Endothelial cell of umbilical vein (primary cell): ENCODE data around the gene DNAJC22. TPM values are rescaled to one million over a fixed set of nuclear protein-coding genes. Genes with fewer than 3 reads are reported as not detected.

Experiments used
- BruUV-seq: library from RNA; stranded (reverse); fragments of 400-500 nt; replicated peaks from 2 replicates; lab custom pipeline; 2021; lab: Mats Ljungman, UMichigan
- CTCF ChIA-PET: fragments of 300-600, 350-600 bp; sonication (Branson Sonifier 250); formaldehyde crosslinking; loops from one replicate; lab custom pipeline; 2021; ENCODE audit warnings: antibody characterized with exemption, inconsistent platforms; lab: Charles Lee
- POLR2A ChIA-PET: fragments of 300-600, 350-600 bp; sonication (Branson Sonifier 250); formaldehyde crosslinking; loops from one replicate; lab custom pipeline; 2021; ENCODE audit warnings: antibody characterized with exemption, inconsistent platforms; lab: Charles Lee
- DNase-seq: peaks from one replicate; pipeline ENCODE4 v3.0.0-alpha.2; 2011; ENCODE audit warnings: low read depth, low spot score
- FAIRE-seq: peaks from 2 replicates; lab custom pipeline; 2011; peaks lifted over from hg19 to GRCh38; lab: Jason Lieb, UNC
- H2AFZ ChIP-seq: 2 replicates; pipeline ENCODE4 v1.6.0; 2012; ENCODE audit warnings: low read depth, low read length, control low read depth, inconsistent platforms
- H3K27ac ChIP-seq: 2 replicates; pipeline ENCODE4 v1.5.1; 2011; ENCODE audit warnings: low read depth, mild to moderate bottlenecking, control low read depth, low read length, moderate library complexity; ENCODE audit not compliant: insufficient read depth
- H3K27me3 ChIP-seq, 2 experiments: 2 replicates each; pipeline versions ENCODE4 v1.6.0 to v1.6.1; 2011; ENCODE audit warnings: low read length in 2 of 2, mixed read lengths in 1 of 2; ENCODE audit not compliant: control insufficient read depth in 2 of 2, insufficient read depth in 2 of 2
- H3K36me3 ChIP-seq, 2 experiments: 2 replicates in 1 of 2; 3 replicates in 1 of 2; pipeline ENCODE4 v1.5.1; 2011; ENCODE audit warnings: low read length in 2 of 2, mild to moderate bottlenecking in 1 of 2, moderate library complexity in 1 of 2; ENCODE audit not compliant: control insufficient read depth in 2 of 2, insufficient read depth in 2 of 2; ENCODE audit errors: extremely low read depth in 1 of 2
- H3K4me1 ChIP-seq: 3 replicates; pipeline ENCODE4 v1.5.1; 2011; ENCODE audit warnings: mild to moderate bottlenecking, low read length; ENCODE audit not compliant: control insufficient read depth, insufficient read depth; ENCODE audit errors: extremely low read depth
- H3K4me2 ChIP-seq: 2 replicates; pipeline ENCODE4 v1.6.1; 2011; ENCODE audit warnings: low read length, control low read depth, mixed read lengths; ENCODE audit not compliant: insufficient read depth
- H3K4me3 ChIP-seq, 3 experiments: fragments of 200-600 bp in 1 of 3; sonication (generic), shearing (Covaris generic) in 1 of 3; replicated peaks in 1 of 3; 2 replicates each; pipeline ENCODE4 v1.5.1; 2011 to 2016; ENCODE audit warnings: control low read depth in 3 of 3, low read length in 3 of 3, mild to moderate bottlenecking in 2 of 3, inconsistent platforms in 1 of 3, low read depth in 1 of 3, moderate library complexity in 1 of 3; ENCODE audit not compliant: insufficient read depth in 1 of 3
- H3K79me2 ChIP-seq: 2 replicates; pipeline ENCODE4 v1.6.0; 2012; ENCODE audit warnings: low read length, inconsistent platforms; ENCODE audit not compliant: control insufficient read depth, insufficient read depth
- H3K9ac ChIP-seq: replicated peaks from 2 replicates; pipeline ENCODE3; 2011; ENCODE audit warnings: low read length, control low read depth; ENCODE audit not compliant: insufficient read depth; ENCODE audit errors: extremely low read depth
- H3K9me1 ChIP-seq: replicated peaks from 3 replicates; pipeline ENCODE4 v1.6.0; 2011; ENCODE audit warnings: mild to moderate bottlenecking, low read length; ENCODE audit not compliant: control insufficient read depth, insufficient read depth; ENCODE audit errors: extremely low read depth
- H3K9me3 ChIP-seq: replicated peaks from 2 replicates; pipeline ENCODE4 v1.5.1; 2012; ENCODE audit warnings: low read length, inconsistent platforms; ENCODE audit not compliant: control insufficient read depth, insufficient read depth
- H4K20me1 ChIP-seq: replicated peaks from 2 replicates; pipeline ENCODE3; 2011; ENCODE audit warnings: mild to moderate bottlenecking, low read length; ENCODE audit not compliant: control insufficient read depth, insufficient read depth; ENCODE audit errors: extremely low read depth
- CTCF ChIP-seq, 2 donors: IDR thresholded peaks; 1 replicate in 1 of 2; 2 replicates in 1 of 2; pipeline ENCODE4 v1.5.1; 2011; ENCODE audit warnings: low read length in 2 of 2, mild to moderate bottlenecking in 2 of 2, moderate library complexity in 2 of 2, control low read depth in 1 of 2, inconsistent platforms in 1 of 2, low read depth in 1 of 2; ENCODE audit not compliant: insufficient read depth in 1 of 2; ENCODE audit errors: extremely low read depth in 1 of 2
- EZH2 ChIP-seq: IDR thresholded peaks from 2 replicates; pipeline ENCODE4 v1.6.1; 2012; ENCODE audit warnings: borderline replicate concordance, low read depth, mild to moderate bottlenecking, moderate library complexity, low read length, inconsistent platforms; ENCODE audit not compliant: severe bottlenecking
- FOS ChIP-seq: IDR thresholded peaks from 2 replicates; pipeline ENCODE4 v1.6.1; 2011; ENCODE audit warnings: mild to moderate bottlenecking, low read length, moderate library complexity, borderline replicate concordance; ENCODE audit not compliant: insufficient read depth
- GATA2 ChIP-seq: IDR thresholded peaks from 2 replicates; pipeline ENCODE4 v1.7.0; 2011; ENCODE audit warnings: low read depth, mild to moderate bottlenecking, moderate library complexity, mixed read lengths, low read length; ENCODE audit not compliant: insufficient read length, insufficient read depth
- JUN ChIP-seq: IDR thresholded peaks from 2 replicates; pipeline ENCODE4 v1.6.1; 2011; ENCODE audit warnings: borderline replicate concordance, low read depth; ENCODE audit not compliant: insufficient read length, insufficient read depth
- MYC ChIP-seq: IDR thresholded peaks from one replicate; pipeline ENCODE4 v1.6.1; 2011; ENCODE audit warnings: mild to moderate bottlenecking, low read depth, low read length
- POLR2A ChIP-seq: IDR thresholded peaks from 2 replicates; pipeline ENCODE4 v1.6.1; 2012; ENCODE audit warnings: low read depth, mild to moderate bottlenecking, control low read depth, low read length
- POLR2AphosphoS5 ChIP-seq: IDR thresholded peaks from 2 replicates; pipeline ENCODE4 v1.6.1; 2012; ENCODE audit warnings: low read depth, mild to moderate bottlenecking, control low read depth, low read length, moderate library complexity; ENCODE audit not compliant: insufficient read depth
- dilution Hi-C: fragments of 300-500 bp; cut with MboI; formaldehyde crosslinking; loops from one replicate; pipeline ENCODE4 v1.15.0; 2019; ENCODE audit warnings: low sequenced_read_pairs; ENCODE audit not compliant: extremely low pct_ligation_motif_present
- intact Hi-C: fragments of 100-400 bp; cut with micrococcal nuclease; formaldehyde crosslinking; loops from one replicate; pipeline ENCODE4 v1.10.0; 2022
- polyA plus RNA-seq, 4 experiments: library from polyadenylated mRNA; depleted of rRNA in 3 of 4; stranded (reverse) in 3 of 4; unstranded in 1 of 4; fragments of >200 nt; gene quantifications; 2 replicates each; pipeline versions ENCODE4 v1.2.1 to v1.2.3, GENCODE V29; 2011 to 2012; ENCODE audit warnings: missing spikeins in 1 of 4
- total RNA-seq: library from RNA; stranded (reverse); gene quantifications from 2 replicates; pipeline ENCODE4 v1.2.3, GENCODE V29; 2021
- TF ChIP-seq, protein P1 (sequence below): IDR thresholded peaks from 2 replicates; pipeline ENCODE4 v1.6.1; 2011; ENCODE audit not compliant: insufficient read depth, insufficient read length

Gene DNAJC22
- total and polyA plus RNA-seq, 2 donors (not counting 3 experiments of a cell fraction or from before 2014, with no cell fraction given) = 1.3 to 1.4 TPM

- POLR2A ChIA-PET = no interaction called here
- intact Hi-C loops (no loop called here), dilution Hi-C loops (no loop called here)
- H3K4me3 ChIP-seq = no peak overlapping the region
- no peak overlapping the region for H3K9ac ChIP-seq
- no peaks in the 10 kb centered on the region for H3K27me3 ChIP-seq
- no peaks in the 10 kb centered on the region for H4K20me1 ChIP-seq
- no peaks in the 10 kb centered on the region for H3K9me1 ChIP-seq
- peaks cover 4 to 6% of the 10 kb centered on the region in 2 experiments for H3K36me3 ChIP-seq
- FAIRE-seq (no peak), DNase-seq (no peak)
- H3K79me2 ChIP-seq = peaks cover 11% of the 10 kb centered on the region
- H3K4me2 ChIP-seq = no peak overlapping the region
- CTCF ChIA-PET = interaction anchor here (1.1 to 4.9 kb wide), 2 partner anchors 21 to 37 kb away, joined by 3 to 43 read pairs; partner anchors contain the start of gene DNAJC22
- H3K9me3 ChIP-seq = no peaks in the 10 kb centered on the region
- H3K27ac ChIP-seq = no peak overlapping the region
- no peak overlapping the region for H2AFZ ChIP-seq
- no TSS peak for BruUV-seq
- TF ChIP-seq POLR2AphosphoS5 (no peak), CTCF (IDR thresholded peaks at IDR 0.05; ENCODE audit: extremely low read depth in 1 of 2, insufficient read depth in 1 of 2, low read depth in 1 of 2, low read length in 2 of 2) (no peak), MYC (no peak), FOS (no peak)
- TF ChIP-seq, protein P1, sequence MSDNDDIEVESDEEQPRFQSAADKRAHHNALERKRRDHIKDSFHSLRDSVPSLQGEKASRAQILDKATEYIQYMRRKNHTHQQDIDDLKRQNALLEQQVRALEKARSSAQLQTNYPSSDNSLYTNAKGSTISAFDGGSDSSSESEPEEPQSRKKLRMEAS = no peak
- peaks cover 12% of the 10 kb centered on the region for H3K4me1 ChIP-seq
These were observed 21.1 kb upstream of the DNAJC22 start for GRCh38 chr12:49325606-49326005.

- DNase-seq (no peak), FAIRE-seq (no peak)
- dilution Hi-C loops = no loop called here
- TF ChIP-seq FOS = no peak
- TF ChIP-seq MYC = no peak
- TF ChIP-seq, protein P1 = no peak
- no peak for TF ChIP-seq GATA2
- TF ChIP-seq JUN = no peak
- no peak for TF ChIP-seq CTCF (IDR thresholded peaks at IDR 0.05; ENCODE audit: extremely low read depth in 1 of 2, insufficient read depth in 1 of 2, low read depth in 1 of 2, low read length in 2 of 2)
- TF ChIP-seq EZH2 = no peak
- no peak for TF ChIP-seq POLR2A
- no peak for TF ChIP-seq POLR2AphosphoS5
- H4K20me1 ChIP-seq = no peaks in the 10 kb centered on the region
- H3K9ac ChIP-seq = no peak overlapping the region
- POLR2A ChIA-PET = no interaction called here
- peaks cover 11% of the 10 kb centered on the region for H3K79me2 ChIP-seq
- BruUV-seq = no TSS peak
- no peaks in the 10 kb centered on the region for H3K27me3 ChIP-seq
- no peak overlapping the region for H2AFZ ChIP-seq
- no peaks in the 10 kb centered on the region for H3K9me1 ChIP-seq
- intact Hi-C loops = no loop called here
- no peak overlapping the region for H3K4me3 ChIP-seq
- H3K4me2 ChIP-seq = no peak overlapping the region
- H3K9me3 ChIP-seq = no peaks in the 10 kb centered on the region
- H3K4me1 ChIP-seq = peaks cover 8% of the 10 kb centered on the region
- H3K27ac ChIP-seq = no peak overlapping the region
- CTCF ChIA-PET = no interaction called here
- peaks cover 4 to 6% of the 10 kb centered on the region in 2 experiments for H3K36me3 ChIP-seq
These were observed 19.3 kb upstream of the DNAJC22 start for GRCh38 chr12:49327368-49327767.
